H1 (cell line): ENCODE measurements around the gene DNM2. TPM values are rescaled to one million over a fixed set of nuclear protein-coding genes. Genes with fewer than 3 reads are reported as not detected.

Experiments
- CTCF ChIA-PET: fragments of 300-600 bp; sonication (Branson Sonifier 250); formaldehyde crosslinking; loops from one replicate; lab custom pipeline; 2021; ENCODE audit not compliant: partially characterized antibody; lab: Charles Lee
- POLR2A ChIA-PET: fragments of 300-600 bp; sonication (Branson Sonifier 250); formaldehyde crosslinking; loops from one replicate; lab custom pipeline; 2021; ENCODE audit warnings: inconsistent platforms; ENCODE audit not compliant: partially characterized antibody; lab: Charles Lee
- DNase-seq, 2 experiments: peaks; one replicate each; pipeline versions ENCODE4 v3.0.0 to v3.0.0-alpha.2; 2010 to 2022; ENCODE audit warnings: low spot score in 2 of 2, low read depth in 1 of 2, mixed read lengths in 1 of 2
- FAIRE-seq: peaks from 2 replicates; lab custom pipeline; 2011; peaks lifted over from hg19 to GRCh38; lab: Jason Lieb, UNC
- H2AFZ ChIP-seq: 2 replicates; pipeline ENCODE4 v1.8.1; 2012; ENCODE audit warnings: low read length, inconsistent platforms
- H2AK5ac ChIP-seq: 2 replicates; pipeline ENCODE4 v1.6.1; 2013; ENCODE audit warnings: low read depth, low read length
- H2BK120ac ChIP-seq: replicated peaks from 2 replicates; pipeline ENCODE3; 2013; ENCODE audit warnings: low read depth, low read length, inconsistent platforms
- H2BK12ac ChIP-seq: 2 replicates; pipeline ENCODE4 v1.6.1; 2013; ENCODE audit warnings: low read depth, low read length
- H2BK15ac ChIP-seq: 2 replicates; pipeline ENCODE4 v1.6.1; 2013; ENCODE audit warnings: low read length
- H2BK20ac ChIP-seq: 2 replicates; pipeline ENCODE4 v1.6.1; 2013; ENCODE audit warnings: low read length
- H2BK5ac ChIP-seq: 2 replicates; pipeline ENCODE4 v1.6.1; 2013; ENCODE audit warnings: low read depth, low read length
- H3K14ac ChIP-seq: 2 replicates; pipeline ENCODE4 v1.6.1; 2013; ENCODE audit warnings: inconsistent platforms; ENCODE audit not compliant: insufficient read length
- H3K18ac ChIP-seq: 2 replicates; pipeline ENCODE4 v1.6.1; 2013; ENCODE audit warnings: low read length; ENCODE audit errors: extremely low read depth
- H3K23ac ChIP-seq: 2 replicates; pipeline ENCODE4 v1.6.1; 2013; ENCODE audit warnings: inconsistent platforms; ENCODE audit not compliant: insufficient read length
- H3K23me2 ChIP-seq: 2 replicates; pipeline ENCODE4 v1.6.1; 2013; ENCODE audit warnings: low read depth, low read length
- H3K27ac ChIP-seq: 2 replicates; pipeline ENCODE4 v1.6.1; 2011; ENCODE audit warnings: low read depth, low read length, inconsistent platforms
- H3K27me3 ChIP-seq, 4 experiments: replicated peaks in 1 of 4; 1 replicate in 1 of 4; 2 replicates in 3 of 4; pipeline versions ENCODE4 v1.6.1 to v1.8.1; 2011 to 2013; ENCODE audit warnings: low read length in 3 of 4, mild to moderate bottlenecking in 3 of 4, inconsistent platforms in 2 of 4, mixed read lengths in 2 of 4, moderate library complexity in 1 of 4; ENCODE audit not compliant: control insufficient read depth in 3 of 4, insufficient read depth in 3 of 4; ENCODE audit errors: extremely low read depth in 1 of 4
- H3K36me3 ChIP-seq, 4 experiments: 2 replicates each; pipeline versions ENCODE4 v1.6.1 to v1.8.1; 2011 to 2013; ENCODE audit warnings: mild to moderate bottlenecking in 4 of 4, low read length in 3 of 4, moderate library complexity in 2 of 4, control low read depth in 1 of 4, inconsistent platforms in 1 of 4; ENCODE audit not compliant: insufficient read depth in 4 of 4, control insufficient read depth in 2 of 4
- H3K4ac ChIP-seq: replicated peaks from 2 replicates; pipeline ENCODE3; 2013; ENCODE audit warnings: low read length, low read depth, mixed read lengths, inconsistent platforms; ENCODE audit not compliant: insufficient read length
- H3K4me1 ChIP-seq, 4 experiments: replicated peaks in 1 of 4; 1 replicate in 1 of 4; 2 replicates in 3 of 4; pipeline versions ENCODE4 v1.6.1 to v1.8.1; 2011 to 2013; ENCODE audit warnings: low read length in 3 of 4, inconsistent platforms in 2 of 4, mixed read lengths in 1 of 4; ENCODE audit not compliant: insufficient read depth in 4 of 4, control insufficient read depth in 3 of 4
- H3K4me2 ChIP-seq, 2 experiments: 2 replicates each; pipeline versions ENCODE4 v1.6.1 to v1.8.1; 2011 to 2013; ENCODE audit warnings: low read depth in 2 of 2, low read length in 2 of 2, control low read depth in 1 of 2, inconsistent platforms in 1 of 2, mild to moderate bottlenecking in 1 of 2; ENCODE audit not compliant: insufficient read depth in 1 of 2
- H3K4me3 ChIP-seq, 4 experiments: fragments of 200-600, 300-600 bp in 1 of 4; sonication (generic), shearing (Covaris generic), sonication (Bioruptor Twin) in 1 of 4; 2 replicates each; pipeline versions ENCODE4 v1.5.1 to v1.8.1; 2011 to 2016; ENCODE audit warnings: low read length in 4 of 4, low read depth in 3 of 4, control low read depth in 2 of 4, inconsistent platforms in 2 of 4, mild to moderate bottlenecking in 2 of 4, mixed read lengths in 1 of 4, moderate library complexity in 1 of 4; ENCODE audit not compliant: insufficient read depth in 2 of 4; ENCODE audit errors: extremely low read depth in 1 of 4
- H3K56ac ChIP-seq: replicated peaks from 2 replicates; pipeline ENCODE3; 2013; ENCODE audit warnings: low read depth, mild to moderate bottlenecking, mixed read lengths, low read length, inconsistent platforms; ENCODE audit not compliant: insufficient read length
- H3K79me1 ChIP-seq: 2 replicates; pipeline ENCODE4 v1.6.1; 2013; ENCODE audit warnings: low read depth, low read length, control low read depth
- H3K79me2 ChIP-seq, 2 experiments: 2 replicates each; pipeline versions ENCODE4 v1.6.1 to v1.8.1; 2012 to 2013; ENCODE audit warnings: low read length in 2 of 2, mild to moderate bottlenecking in 2 of 2, inconsistent platforms in 1 of 2; ENCODE audit not compliant: insufficient read depth in 2 of 2, control insufficient read depth in 1 of 2
- H3K9ac ChIP-seq, 4 experiments: replicated peaks in 1 of 4; 1 replicate in 1 of 4; 2 replicates in 3 of 4; pipeline versions ENCODE4 v1.6.1 to v1.8.1; 2011 to 2013; ENCODE audit warnings: low read depth in 3 of 4, low read length in 3 of 4, control low read depth in 2 of 4, mild to moderate bottlenecking in 2 of 4, moderate library complexity in 2 of 4, inconsistent platforms in 1 of 4; ENCODE audit errors: extremely low read depth in 1 of 4
- H3K9me3 ChIP-seq, 2 experiments: 2 replicates each; pipeline versions ENCODE4 v1.6.1 to v1.8.1; 2012 to 2013; ENCODE audit warnings: mild to moderate bottlenecking in 2 of 2, moderate library complexity in 2 of 2, control low read depth in 1 of 2, inconsistent platforms in 1 of 2, low read depth in 1 of 2, low read length in 1 of 2, mixed read lengths in 1 of 2; ENCODE audit not compliant: insufficient read depth in 2 of 2
- H4K20me1 ChIP-seq, 2 experiments: replicated peaks in 1 of 2; 2 replicates each; pipeline versions ENCODE3 to v1.8.1; 2011 to 2013; ENCODE audit warnings: inconsistent platforms in 2 of 2, low read length in 2 of 2, mild to moderate bottlenecking in 1 of 2; ENCODE audit not compliant: insufficient read depth in 2 of 2, control insufficient read depth in 1 of 2
- H4K5ac ChIP-seq: 2 replicates; pipeline ENCODE4 v1.6.1; 2013; ENCODE audit warnings: low read length, low read depth, mixed read lengths, inconsistent platforms; ENCODE audit not compliant: insufficient read length
- H4K8ac ChIP-seq: 2 replicates; pipeline ENCODE4 v1.8.0; 2013; ENCODE audit warnings: mild to moderate bottlenecking, moderate library complexity, low read length, inconsistent platforms; ENCODE audit not compliant: insufficient read depth; ENCODE audit errors: extremely low read depth
- H4K91ac ChIP-seq: replicated peaks from 2 replicates; pipeline ENCODE3; 2013; ENCODE audit warnings: low read length, mixed read lengths, inconsistent platforms; ENCODE audit not compliant: insufficient read length
- ASH2L ChIP-seq: fragments of 200-600, 300-600 bp; sonication (generic); IDR thresholded peaks from one replicate; pipeline ENCODE4 v1.7.1; 2017; ENCODE audit warnings: low read length
- BCL11A ChIP-seq, 2 experiments: IDR thresholded peaks; one replicate each; pipeline ENCODE4 v1.6.1; 2011; ENCODE audit warnings: low read depth in 2 of 2, low read length in 2 of 2, mild to moderate bottlenecking in 2 of 2
- BRCA1 ChIP-seq: IDR thresholded peaks from 2 replicates; pipeline ENCODE4 v1.6.1; 2012; ENCODE audit warnings: low read depth, low read length, improper control_type of control experiment
- EGR1 ChIP-seq: IDR thresholded peaks from 2 replicates; pipeline ENCODE4 v1.6.1; 2011; ENCODE audit warnings: low read depth, low read length, borderline replicate concordance
- EP300 ChIP-seq, 2 experiments: IDR thresholded peaks; 1 replicate in 1 of 2; 2 replicates in 1 of 2; pipeline ENCODE4 v1.6.1; 2011 to 2012; ENCODE audit warnings: low read depth in 2 of 2, low read length in 2 of 2, mild to moderate bottlenecking in 2 of 2, borderline replicate concordance in 1 of 2, inconsistent platforms in 1 of 2, moderate library complexity in 1 of 2
- GABPA ChIP-seq: IDR thresholded peaks from 2 replicates; pipeline ENCODE4 v1.6.1; 2011; ENCODE audit warnings: mild to moderate bottlenecking, low read length, moderate library complexity, borderline replicate concordance; ENCODE audit not compliant: insufficient read depth
- HDAC6 ChIP-seq: IDR thresholded peaks from one replicate; pipeline ENCODE4 v1.7.1; 2012; ENCODE audit warnings: low read depth, mild to moderate bottlenecking, inconsistent platforms, low read length, moderate library complexity
- KDM5A ChIP-seq: fragments of 200-600 bp; IDR thresholded peaks from 2 replicates; pipeline ENCODE4 v1.7.1; 2012; ENCODE audit warnings: mild to moderate bottlenecking, low read length, inconsistent platforms, mixed read lengths
- MAFK ChIP-seq: IDR thresholded peaks from 2 replicates; pipeline ENCODE4 v1.6.1; 2012; ENCODE audit warnings: low read depth, mild to moderate bottlenecking, improper control_type of control experiment, low read length
- POLR2A ChIP-seq, 2 experiments: IDR thresholded peaks; 1 replicate in 1 of 2; 2 replicates in 1 of 2; pipeline ENCODE4 v1.6.1; 2011; ENCODE audit warnings: low read depth in 2 of 2, low read length in 2 of 2, mild to moderate bottlenecking in 2 of 2; ENCODE audit errors: control extremely low read depth in 1 of 2
- RBBP5 ChIP-seq: IDR thresholded peaks from 2 replicates; pipeline ENCODE4 v1.7.1; 2012; ENCODE audit warnings: low read depth, mild to moderate bottlenecking, inconsistent platforms, low read length, moderate library complexity, borderline replicate concordance
- RXRA ChIP-seq: IDR thresholded peaks from 2 replicates; pipeline ENCODE4 v1.6.1; 2011; ENCODE audit warnings: low read depth, mild to moderate bottlenecking, low read length, moderate library complexity; ENCODE audit not compliant: insufficient read depth
- SRF ChIP-seq: IDR thresholded peaks from 2 replicates; pipeline ENCODE4 v1.6.1; 2011; ENCODE audit warnings: mild to moderate bottlenecking, low read depth, low read length, moderate library complexity
- TCF12 ChIP-seq: IDR thresholded peaks from 2 replicates; pipeline ENCODE4 v1.6.1; 2011; ENCODE audit warnings: low read depth, mild to moderate bottlenecking, low read length
- WGBS, 2 experiments: shearing (Covaris generic) in 1 of 2; methylation state at CpG; one replicate each; pipeline versions ENCODE4 v1.1.6 to v1.1.7; 2013 to 2015; ENCODE audit warnings: low lambda C conversion rate in 2 of 2, mixed read lengths in 2 of 2, inconsistent platforms in 1 of 2, low coverage in 1 of 2, missing lambda C conversion rate in 1 of 2; ENCODE audit not compliant: insufficient replicate concordance in 2 of 2, insufficient coverage in 1 of 2, insufficient read length in 1 of 2; ENCODE audit errors: extremely low coverage in 1 of 2, missing lambda C conversion rate in 1 of 2; 5-methylcytosine and 5-hydroxymethylcytosine counted together
- polyA plus RNA-seq, 7 experiments: library from polyadenylated mRNA; depleted of rRNA in 3 of 7; stranded (reverse) in 5 of 7; unstranded in 2 of 7; fragments of >200 nt in 5 of 7; fragments of 200-250 nt in 2 of 7; gene quantifications; 1 replicate in 5 of 7; 2 replicates in 1 of 7; 4 replicates in 1 of 7; pipeline versions ENCODE4 v1.2.1 to v1.2.3, GENCODE V29; 2011 to 2013; ENCODE audit warnings: missing spikeins in 2 of 7, mixed read lengths in 2 of 7
- total RNA-seq: library from RNA; stranded (reverse); fragmentation: NEBNext Ultra II Directional; extraction: Animal tissue kit (Norgen Biotek cat#: 25700); gene quantifications from 2 replicates; pipeline ENCODE4 v1.2.1, GENCODE V29; 2021
- TF ChIP-seq, protein P1 (sequence below): IDR thresholded peaks from 2 replicates; pipeline ENCODE4 v1.6.1; 2012; ENCODE audit warnings: inconsistent platforms

The DNM2 gene
- total and polyA plus RNA-seq, 2 of the 8 experiments (the other 6 are each of a cell fraction or from before 2014, with no cell fraction given) = 61.9 to 120 TPM

DNA sequence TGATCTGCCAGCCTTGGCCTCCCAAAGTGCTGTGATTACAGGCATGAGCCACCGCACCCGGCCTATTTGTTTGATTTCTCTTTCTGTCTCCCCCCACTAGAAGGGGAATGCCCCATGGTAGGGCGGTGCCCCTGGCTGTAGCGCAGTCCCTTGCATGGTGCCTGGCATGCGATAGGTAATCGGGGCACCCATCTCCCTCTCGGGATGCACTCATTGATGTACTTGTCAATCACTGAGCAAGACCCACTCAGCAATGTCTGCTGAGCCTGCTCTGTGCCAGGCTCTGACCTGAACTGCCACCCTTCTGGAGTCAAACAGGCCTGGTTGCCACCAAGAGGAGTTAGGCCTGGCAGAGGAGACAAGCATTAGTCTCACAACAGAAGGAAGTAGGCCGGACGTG lies 19.8 kb downstream of the DNM2 start:
- Histone ChIP-seq H2AK5ac (no peak overlapping the region), H3K23ac (no peak overlapping the region), H3K27ac (no peak overlapping the region), H3K4ac (no peak overlapping the region), H4K91ac (no peak overlapping the region), H2BK20ac (no peak overlapping the region), H3K27me3 (no peaks in the 10 kb centered on the region), H2BK15ac (no peak overlapping the region), H2BK5ac (peak overlapping the region; percentile 55; the same call in 1 of the 2 replicates), H3K9me3 (no peaks in the 10 kb centered on the region), H3K79me1 (peaks cover 10% of the 10 kb centered on the region), H2BK120ac (no peak overlapping the region), H2BK12ac (no peak overlapping the region), H3K18ac (no peak overlapping the region), H3K36me3 (no peaks in the 10 kb centered on the region), H2AFZ (no peak overlapping the region), H3K14ac (no peak overlapping the region), H4K5ac (no peak overlapping the region), H3K4me3 (no peak overlapping the region), H3K79me2 (peaks cover 0 to 67% of the 10 kb centered on the region in 2 experiments; a peak in 3 of 4 replicates), H3K56ac (no peak overlapping the region), H4K8ac (no peak overlapping the region), H4K20me1 (peaks cover 6 to 7% of the 10 kb centered on the region in 2 experiments), H3K4me1 (no peaks in the 10 kb centered on the region), H3K23me2 (no peaks in the 10 kb centered on the region), H3K4me2 (no peak overlapping the region), H3K9ac (no peak overlapping the region)
- POLR2A ChIA-PET = interaction anchor here (2.1 kb wide), 1 partner anchor 20 kb away, joined by 10 read pairs; the partner anchor contains the start of gene DNM2
- DNase-seq (no peak), FAIRE-seq (no peak)
- WGBS, 2 experiments = 92% methylated on average over 9 of the region's 9 CpGs; no CpG with 5 or more reads in 1 of the 2 experiments
- CTCF ChIA-PET = no interaction called here
- TF ChIP-seq MAFK = no peak
- no peak for TF ChIP-seq TCF12
- no peak for TF ChIP-seq BRCA1
- no peak for TF ChIP-seq KDM5A
- no peak for TF ChIP-seq HDAC6
- no peak for TF ChIP-seq EGR1
- no peak for TF ChIP-seq ASH2L
- TF ChIP-seq SRF = no peak
- TF ChIP-seq GABPA = no peak
- no peak for TF ChIP-seq POLR2A (IDR thresholded peaks at IDR 0.05; ENCODE audit: control extremely low read depth in 1 of 2, low read depth in 2 of 2, low read length in 2 of 2)
- no peak for TF ChIP-seq RBBP5
- TF ChIP-seq, protein P1, sequence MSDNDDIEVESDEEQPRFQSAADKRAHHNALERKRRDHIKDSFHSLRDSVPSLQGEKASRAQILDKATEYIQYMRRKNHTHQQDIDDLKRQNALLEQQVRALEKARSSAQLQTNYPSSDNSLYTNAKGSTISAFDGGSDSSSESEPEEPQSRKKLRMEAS = no peak
- TF ChIP-seq BCL11A (IDR thresholded peaks at IDR 0.05; ENCODE audit: low read depth in 2 of 2, low read length in 2 of 2) = no peak
- no peak for TF ChIP-seq RXRA
- TF ChIP-seq EP300 (IDR thresholded peaks at IDR 0.05; ENCODE audit: borderline replicate concordance in 1 of 2, low read depth in 2 of 2, low read length in 2 of 2) = no peak
